Loucy (cell line): ENCODE data around the gene PHKB.

Source experiments
- H2AFZ ChIP-seq: fragments of 200-600 bp; sonication (generic); 2 replicates; pipeline ENCODE4 v1.6.0; 2016; ENCODE audit warnings: antibody characterized with exemption, mild to moderate bottlenecking, low read length, moderate library complexity
- H3F3A ChIP-seq: fragments of 200-600 bp; 2 replicates; pipeline ENCODE4 v1.6.0; 2016; ENCODE audit warnings: antibody characterized with exemption, low read depth, mild to moderate bottlenecking
- H3K27me3 ChIP-seq: fragments of 200-600 bp; sonication (generic); 2 replicates; pipeline ENCODE4 v1.6.1; 2014; ENCODE audit warnings: low read length, mild to moderate bottlenecking; ENCODE audit not compliant: insufficient read depth, poor library complexity, severe bottlenecking
- H3K36me3 ChIP-seq: fragments of 200-600 bp; sonication (generic); 2 replicates; pipeline ENCODE4 v1.6.1; 2016; ENCODE audit warnings: low read length; ENCODE audit not compliant: insufficient read depth
- H3K4me1 ChIP-seq: fragments of 200-600 bp; sonication (generic); 2 replicates; pipeline ENCODE4 v1.5.1; 2014; ENCODE audit warnings: low read length, mild to moderate bottlenecking; ENCODE audit not compliant: insufficient read depth, poor library complexity, severe bottlenecking
- H3K4me2 ChIP-seq: fragments of 200-600 bp; sonication (generic); 2 replicates; pipeline ENCODE4 v1.6.0; 2014; ENCODE audit warnings: antibody characterized with exemption, low read length, low read depth, mild to moderate bottlenecking; ENCODE audit not compliant: poor library complexity, severe bottlenecking
- H3K4me3 ChIP-seq: fragments of 200-600 bp; sonication (generic); 2 replicates; pipeline ENCODE4 v1.5.1; 2014; ENCODE audit warnings: low read length, mild to moderate bottlenecking, mixed read lengths; ENCODE audit not compliant: poor library complexity, severe bottlenecking
- H3K79me2 ChIP-seq: fragments of 200-600 bp; sonication (generic); 2 replicates; pipeline ENCODE4 v1.6.1; 2014; ENCODE audit warnings: low read length; ENCODE audit not compliant: insufficient read depth
- H3K9ac ChIP-seq: fragments of 200-600 bp; sonication (generic); 2 replicates; pipeline ENCODE4 v1.6.0; 2014; ENCODE audit warnings: mild to moderate bottlenecking, low read depth, low read length, moderate library complexity; ENCODE audit not compliant: poor library complexity, severe bottlenecking
- H3K9me2 ChIP-seq: fragments of 200-600 bp; sonication (generic); replicated peaks from 2 replicates; pipeline ENCODE4 v1.6.1; 2016; ENCODE audit warnings: low read depth, low read length, mixed read lengths
- H3K9me3 ChIP-seq: fragments of 200-600 bp; sonication (generic); 2 replicates; pipeline ENCODE4 v1.6.1; 2014; ENCODE audit warnings: mild to moderate bottlenecking, antibody characterized with exemption, low read length, low read depth; ENCODE audit not compliant: insufficient read depth
- H4K20me1 ChIP-seq: fragments of 200-600 bp; sonication (generic); 2 replicates; pipeline ENCODE4 v1.6.0; 2014; ENCODE audit warnings: antibody characterized with exemption, low read length, mild to moderate bottlenecking; ENCODE audit not compliant: insufficient read depth, poor library complexity, severe bottlenecking
- EZH2phosphoT487 ChIP-seq: fragments of 200-600 bp; IDR thresholded peaks from 2 replicates; pipeline ENCODE4 v1.6.1; 2018; ENCODE audit warnings: antibody characterized with exemption, mild to moderate bottlenecking, moderate library complexity, borderline replicate concordance
- TF ChIP-seq, protein P1 (sequence below): fragments of 200-600 bp; sonication (generic); conservative IDR thresholded peaks from 2 replicates; pipeline ENCODE4 v1.5.1; 2014; ENCODE audit warnings: mild to moderate bottlenecking, antibody characterized with exemption, low read length

The PHKB gene

DNA sequence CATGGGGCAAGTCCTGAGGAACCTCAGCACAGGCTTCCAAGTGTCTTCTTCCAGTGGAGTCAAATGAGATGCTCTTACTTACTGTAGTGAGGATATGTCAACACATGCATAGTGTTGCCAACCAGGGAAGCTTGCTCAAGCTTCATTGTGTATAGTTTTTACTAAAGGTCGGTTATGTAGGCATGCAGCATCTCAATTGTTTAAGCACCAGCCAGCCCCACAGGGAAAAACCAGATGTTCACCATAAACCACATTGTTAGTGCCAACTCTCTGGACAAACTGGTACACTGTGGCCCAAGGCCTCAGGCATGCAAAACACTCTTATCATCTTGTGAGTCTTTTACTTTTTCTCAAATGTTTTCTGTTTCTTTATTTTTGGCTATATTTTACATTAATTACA, 152.1 kb downstream of the PHKB start:
- H3K36me3 ChIP-seq = peaks cover 13% of the 10 kb centered on the region; the same call in 1 of the 2 replicates

DNA sequence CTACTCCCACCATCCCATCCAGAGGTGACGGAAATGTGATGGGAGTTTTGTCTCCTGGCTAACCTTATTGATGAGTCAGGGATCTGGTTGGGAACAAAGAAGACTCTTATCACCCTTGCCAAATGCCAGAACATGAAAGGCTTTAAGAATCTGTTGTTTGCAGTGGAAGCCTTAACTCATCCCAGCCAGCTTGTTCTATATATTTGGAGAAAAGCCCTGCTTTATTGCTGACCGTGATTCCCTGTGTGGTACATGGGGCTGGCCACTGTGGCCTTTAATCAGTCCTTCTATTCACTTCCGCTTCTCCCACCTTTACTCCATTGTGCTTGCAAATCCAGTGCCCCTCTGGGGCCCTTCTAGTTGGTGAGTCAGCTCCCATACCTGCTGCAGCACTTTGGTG, 156.6 kb downstream of the PHKB start:
- Histone ChIP-seq H3F3A (no peaks in the 10 kb centered on the region), H3K9ac (no peak overlapping the region), H3K4me2 (no peak overlapping the region), H3K79me2 (no peaks in the 10 kb centered on the region), H3K4me3 (no peak overlapping the region), H2AFZ (no peak overlapping the region), H4K20me1 (no peaks in the 10 kb centered on the region), H3K36me3 (peaks cover 1% of the 10 kb centered on the region; the same call in 1 of the 2 replicates), H3K9me2 (no peaks in the 10 kb centered on the region; the same call in 1 of the 2 replicates), H3K27me3 (no peaks in the 10 kb centered on the region), H3K4me1 (no peaks in the 10 kb centered on the region), H3K9me3 (no peaks in the 10 kb centered on the region)
- TF ChIP-seq EZH2phosphoT487 = no peak
- TF ChIP-seq, protein P1, sequence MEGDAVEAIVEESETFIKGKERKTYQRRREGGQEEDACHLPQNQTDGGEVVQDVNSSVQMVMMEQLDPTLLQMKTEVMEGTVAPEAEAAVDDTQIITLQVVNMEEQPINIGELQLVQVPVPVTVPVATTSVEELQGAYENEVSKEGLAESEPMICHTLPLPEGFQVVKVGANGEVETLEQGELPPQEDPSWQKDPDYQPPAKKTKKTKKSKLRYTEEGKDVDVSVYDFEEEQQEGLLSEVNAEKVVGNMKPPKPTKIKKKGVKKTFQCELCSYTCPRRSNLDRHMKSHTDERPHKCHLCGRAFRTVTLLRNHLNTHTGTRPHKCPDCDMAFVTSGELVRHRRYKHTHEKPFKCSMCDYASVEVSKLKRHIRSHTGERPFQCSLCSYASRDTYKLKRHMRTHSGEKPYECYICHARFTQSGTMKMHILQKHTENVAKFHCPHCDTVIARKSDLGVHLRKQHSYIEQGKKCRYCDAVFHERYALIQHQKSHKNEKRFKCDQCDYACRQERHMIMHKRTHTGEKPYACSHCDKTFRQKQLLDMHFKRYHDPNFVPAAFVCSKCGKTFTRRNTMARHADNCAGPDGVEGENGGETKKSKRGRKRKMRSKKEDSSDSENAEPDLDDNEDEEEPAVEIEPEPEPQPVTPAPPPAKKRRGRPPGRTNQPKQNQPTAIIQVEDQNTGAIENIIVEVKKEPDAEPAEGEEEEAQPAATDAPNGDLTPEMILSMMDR = no peak

More for the DNA sequence above, 152.1 kb downstream of the PHKB start:
- Histone ChIP-seq H2AFZ (no peak overlapping the region), H3K9me3 (no peaks in the 10 kb centered on the region), H3K9me2 (no peaks in the 10 kb centered on the region), H3K4me3 (no peak overlapping the region), H3K27me3 (no peaks in the 10 kb centered on the region), H3F3A (no peaks in the 10 kb centered on the region), H4K20me1 (no peaks in the 10 kb centered on the region), H3K79me2 (no peaks in the 10 kb centered on the region), H3K9ac (no peak overlapping the region), H3K4me1 (no peaks in the 10 kb centered on the region), H3K4me2 (no peak overlapping the region)
- no peak for TF ChIP-seq EZH2phosphoT487
- TF ChIP-seq, protein P1 = no peak

DNA sequence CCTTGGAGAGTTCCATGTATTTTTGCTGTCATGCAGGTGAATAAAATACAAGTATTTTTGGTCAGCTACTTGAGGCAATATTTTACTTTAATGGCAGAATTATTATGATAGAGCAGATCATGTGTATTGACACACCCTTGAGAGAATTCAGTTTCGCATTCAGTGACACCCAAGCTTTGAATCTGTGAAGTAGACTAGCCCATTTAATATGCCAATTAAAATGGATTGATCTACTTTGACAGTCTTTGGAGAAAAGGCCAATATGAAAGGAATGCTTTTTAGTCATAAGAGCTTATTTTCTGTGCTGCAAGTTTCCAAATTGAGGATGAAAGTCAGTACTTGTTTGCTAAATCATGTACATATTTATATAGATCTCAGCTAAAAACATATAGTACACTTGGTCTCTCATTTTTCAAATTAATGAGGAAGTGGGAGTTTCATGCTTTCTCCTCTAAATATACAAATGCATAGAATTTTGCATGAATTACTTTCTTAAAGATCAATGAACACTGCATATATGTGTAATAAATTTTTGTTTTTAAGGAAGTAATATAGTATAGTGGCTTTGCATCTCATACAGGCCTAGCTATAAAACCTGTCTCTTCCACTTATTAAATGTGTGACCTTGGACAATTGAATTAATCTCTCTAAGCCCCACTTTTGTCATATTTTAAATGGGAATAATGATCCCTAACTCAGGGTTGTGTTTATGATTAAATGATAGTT, 161.5 kb downstream of the PHKB start:
- Histone ChIP-seq H3K9ac (no peak overlapping the region), H3K9me2 (no peaks in the 10 kb centered on the region; the same call in 1 of the 2 replicates), H3K4me2 (no peak overlapping the region), H3K4me1 (peaks cover 6% of the 10 kb centered on the region), H3K79me2 (no peaks in the 10 kb centered on the region), H3K9me3 (no peaks in the 10 kb centered on the region), H4K20me1 (no peaks in the 10 kb centered on the region), H3K4me3 (no peak overlapping the region), H3F3A (no peaks in the 10 kb centered on the region), H3K36me3 (no peaks in the 10 kb centered on the region), H3K27me3 (no peaks in the 10 kb centered on the region), H2AFZ (no peak overlapping the region)
- TF ChIP-seq, protein P1 = no peak
- no peak for TF ChIP-seq EZH2phosphoT487
